Spleen (tissue), 7 donors: ENCODE results near the gene POU6F2.

ENCODE experiments used
- CTCF ChIP-seq, 11 experiments: fragments of 200-600 bp in 7 of 11; fragments of 450-650 bp in 4 of 11; sonication (generic) in 4 of 11; IDR thresholded peaks in 8 of 11; conservative IDR thresholded peaks in 3 of 11; 1 replicate in 7 of 11; 2 replicates in 4 of 11; pipeline versions ENCODE4 v1.4.0 to v1.8.0; 2016 to 2021; ENCODE audit warnings: antibody characterized with exemption in 11 of 11, inconsistent platforms in 4 of 11, mild to moderate bottlenecking in 1 of 11
- POLR2A ChIP-seq, 3 donors: fragments of 450-650 bp; IDR thresholded peaks; one replicate each; pipeline ENCODE4 v1.5.1; 2017; ENCODE audit warnings: antibody characterized with exemption in 3 of 3, mild to moderate bottlenecking in 1 of 3
- donor health status: DM: no; HTN: no; CAD: no; lungs with moderate emphysema.
- donor health status: DM: no; HTN: no; CAD: no.
- donor health status: DM: no; HTN: no; CAD: no.

GRCh38 chr7:39493934-39494333 lies 516.2 kb downstream of the POU6F2 start:
- TF ChIP-seq CTCF (IDR thresholded peaks at IDR 0.05 in 8 of 11, conservative IDR thresholded peaks at IDR 0.05 in 3 of 11), result no peak
- TF ChIP-seq POLR2A (IDR thresholded peaks at IDR 0.05), result no peak
